Activated CD4-positive, alpha-beta T cell treated with anti-CD3 and anti-CD28 coated beads, Interleukin-2, Interleukin-4, amounts not matched to agents 100 ng/mL and 50 ng/mL, durations not matched to agents 16 hours and 8 hours (primary cell): ENCODE data around the gene RHOU.
A peak's percentile ranks its signal among the peaks of the same experiment; 100 is the strongest.
"Not testable (repeated sequence)": the region's sequence is repeated elsewhere in the genome, so short reads cannot be mapped to it uniquely, and the experiment has no call there.

Source experiments
- DNase-seq: peaks from one replicate; pipeline ENCODE4 v3.0.0-alpha.2; 2020; ENCODE audit warnings: low spot score

Gene RHOU

DNA sequence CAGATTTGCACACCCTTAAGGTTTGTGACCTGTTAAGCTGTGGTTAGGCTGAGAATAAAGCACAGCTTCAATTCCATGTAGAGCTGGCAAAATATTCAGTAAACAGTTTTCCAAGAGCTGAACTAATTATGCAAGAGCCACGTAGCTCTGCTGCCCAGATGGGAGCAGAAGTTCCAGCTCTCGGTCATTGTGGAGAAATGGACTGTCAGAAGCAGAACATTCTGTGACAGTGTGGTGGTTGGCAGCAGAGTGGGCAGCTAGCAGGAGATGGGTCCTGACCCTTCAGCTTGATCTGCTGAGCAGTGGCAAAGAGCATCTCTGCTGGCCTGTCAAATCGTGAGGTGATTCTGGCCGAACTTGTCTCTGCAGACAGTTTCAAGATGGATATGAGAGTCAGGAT, 23.2 kb downstream of the RHOU start:
- DNase-seq = no peak

DNA sequence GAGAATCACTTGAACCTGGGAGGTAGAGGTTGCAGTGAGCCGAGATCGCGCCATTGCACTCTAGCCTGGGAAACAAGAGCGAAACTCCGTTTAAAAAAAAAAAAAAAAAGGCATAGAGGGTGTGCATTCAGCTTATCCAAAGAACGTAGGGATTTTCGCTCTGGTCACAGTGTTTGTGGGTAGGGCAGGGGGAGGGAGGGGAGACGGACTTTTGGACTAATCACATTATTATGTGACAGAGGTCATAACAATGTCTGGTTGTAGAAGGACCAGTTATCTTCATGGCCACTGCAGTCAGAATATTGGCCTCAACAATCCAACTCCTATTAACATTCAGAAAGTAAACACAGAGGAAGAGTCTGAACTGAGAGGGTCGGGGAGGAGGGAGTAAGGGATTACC, 25.7 kb downstream of the RHOU start:
- no peak for DNase-seq

- DNase-seq = no peak
Measured at GRCh38 chr1:228763561-228763960, 28.3 kb downstream of the RHOU start.

- DNase-seq = peak; percentile 45
Measured at GRCh38 chr1:228765168-228765946, 30.1 kb downstream of the RHOU start.

GRCh38 chr1:228766788-228767187, 31.5 kb downstream of the RHOU start:
- DNase-seq = no peak

- no peak for DNase-seq
Measured at GRCh38 chr1:228767636-228768354, 32.5 kb downstream of the RHOU start.

- DNase-seq = no peak
Measured at GRCh38 chr1:228768355-228769000, 33.2 kb downstream of the RHOU start.

DNA sequence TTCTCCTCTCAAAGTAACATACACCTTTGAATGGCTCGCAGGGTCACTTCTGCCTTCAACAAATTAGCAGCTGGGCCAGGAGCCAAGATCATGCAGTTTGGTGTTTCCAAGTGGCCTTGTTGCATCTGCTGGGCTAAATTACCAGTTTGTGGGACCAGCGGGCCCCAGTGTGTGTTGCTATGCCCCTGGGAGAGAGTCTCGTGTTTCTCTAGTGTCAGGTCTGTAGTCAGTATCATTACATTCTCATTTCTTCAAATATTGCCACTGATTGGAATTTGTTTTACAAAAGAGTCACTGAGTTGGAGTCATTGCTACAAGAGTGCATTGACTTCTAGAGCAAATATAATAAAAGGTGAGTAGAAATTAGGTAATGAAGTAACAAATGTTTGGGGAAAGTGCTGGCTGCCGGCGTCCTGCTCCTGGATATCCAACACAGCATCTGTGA, 35.5 kb downstream of the RHOU start:
- DNase-seq = no peak

GRCh38 chr1:228772516-228773212, 37.4 kb downstream of the RHOU start:
- no peak for DNase-seq

DNA sequence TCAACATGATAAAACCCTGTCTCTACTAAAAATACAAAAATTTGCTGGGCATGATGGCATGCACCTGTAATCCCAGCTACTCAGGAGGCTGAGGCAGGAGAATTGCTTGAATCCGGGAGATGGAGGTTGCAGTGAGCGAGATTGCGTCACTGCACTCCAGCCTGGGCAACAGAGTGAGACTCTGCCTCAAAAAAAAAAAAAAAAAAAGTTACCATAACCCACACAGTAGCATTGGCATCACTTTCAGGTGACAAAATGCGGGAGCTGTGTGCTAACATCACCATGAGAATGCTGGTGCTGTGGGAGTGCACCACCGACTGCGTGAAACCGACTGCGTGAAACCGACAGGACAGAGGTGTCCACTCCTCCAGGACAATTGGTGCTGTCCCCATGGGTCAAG, 40.7 kb downstream of the RHOU start:
- DNase-seq = not testable (repeated sequence)

DNA sequence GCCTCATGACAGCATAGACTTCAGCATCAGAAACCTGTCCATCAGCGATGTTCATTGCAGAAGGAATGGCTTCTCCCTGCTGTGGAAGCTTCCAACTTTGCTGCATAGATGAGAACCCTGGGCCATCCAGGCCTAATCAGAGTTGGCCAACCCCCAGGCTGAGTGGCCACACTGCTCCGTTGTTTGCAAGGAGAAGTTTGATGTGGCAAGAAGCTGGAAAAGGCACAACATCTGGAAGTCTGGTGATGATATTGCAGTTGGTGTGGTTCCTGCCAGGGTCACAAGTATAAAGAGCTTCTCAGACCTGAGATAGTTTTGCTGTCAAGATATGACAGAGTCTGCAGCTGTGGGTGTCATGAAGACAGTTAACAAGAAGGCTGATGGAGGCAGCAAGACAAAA, 41.2 kb downstream of the RHOU start:
- no peak for DNase-seq

- no peak for DNase-seq
Measured at GRCh38 chr1:228777236-228777635, 42.0 kb downstream of the RHOU start.

- no peak for DNase-seq
Measured at GRCh38 chr1:228778026-228778425, 42.7 kb downstream of the RHOU start.

DNA sequence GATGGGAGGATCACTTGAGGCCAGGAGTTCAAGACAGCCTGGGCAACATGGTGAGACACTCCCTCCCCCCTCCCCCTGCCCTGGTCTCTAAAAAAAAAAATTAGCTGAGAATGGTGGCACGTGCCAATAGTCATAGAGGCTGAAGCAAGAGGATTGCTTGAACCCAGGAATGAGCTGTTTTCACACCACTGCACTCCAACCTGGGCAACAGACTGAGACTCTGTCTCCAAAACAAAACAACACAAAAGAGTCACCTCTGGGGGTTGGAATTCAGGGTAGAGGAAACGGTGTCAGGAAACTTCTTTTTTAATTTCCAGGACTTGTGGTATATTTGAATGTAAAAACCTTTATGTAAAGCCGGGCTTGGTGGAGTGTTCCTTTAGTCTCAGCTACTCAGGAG, 43.2 kb downstream of the RHOU start:
- no peak for DNase-seq

DNA sequence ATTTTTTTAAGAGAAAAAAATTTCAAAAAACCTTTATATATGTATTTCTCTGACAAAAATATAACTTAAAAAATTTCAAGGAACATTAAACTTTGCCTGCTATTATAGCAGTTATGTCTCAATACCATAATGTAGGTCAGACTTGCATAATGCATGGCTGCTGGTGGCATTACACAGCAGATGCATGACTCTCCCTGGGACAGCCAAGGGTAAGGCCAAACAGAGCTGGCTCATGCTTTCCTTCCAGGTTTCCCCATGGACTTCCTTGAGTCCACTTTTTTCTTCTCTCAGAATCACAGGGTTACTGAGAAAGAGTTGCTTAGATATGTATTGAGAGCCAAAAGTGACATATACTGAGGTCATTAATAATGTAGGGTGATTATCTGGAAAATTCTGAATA, 43.7 kb downstream of the RHOU start:
- no peak for DNase-seq

DNA sequence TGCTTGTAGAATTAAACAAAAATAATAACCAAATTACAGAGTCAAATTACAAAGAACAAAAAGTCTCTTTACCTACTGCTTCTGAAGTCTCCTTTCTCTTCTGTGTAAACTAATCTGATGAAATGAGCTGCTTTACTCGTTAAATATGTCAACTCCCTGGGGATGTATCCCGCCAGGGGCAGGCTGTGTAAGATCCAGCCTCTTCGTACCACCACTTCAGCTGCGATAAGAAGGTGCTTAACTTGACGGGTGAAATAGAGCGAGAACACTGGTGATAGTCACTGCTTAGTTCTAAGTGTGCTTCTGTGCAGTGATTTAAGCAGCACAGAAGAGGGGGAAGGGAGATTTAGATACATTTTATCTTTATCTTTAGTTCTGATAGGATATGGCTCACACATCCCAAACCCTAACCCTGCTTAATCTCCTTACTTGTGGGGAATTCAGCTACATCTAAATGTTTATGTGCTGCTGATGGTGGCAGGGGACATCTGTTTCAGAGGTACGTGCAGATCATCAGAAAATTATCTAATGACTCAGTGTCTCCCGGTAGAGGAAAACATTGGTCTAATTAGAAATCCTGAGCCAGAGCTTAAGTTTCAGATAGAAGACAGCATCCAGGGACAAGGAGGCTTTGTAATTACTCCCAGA, 46.0 kb downstream of the RHOU start:
- DNase-seq = no peak

DNA sequence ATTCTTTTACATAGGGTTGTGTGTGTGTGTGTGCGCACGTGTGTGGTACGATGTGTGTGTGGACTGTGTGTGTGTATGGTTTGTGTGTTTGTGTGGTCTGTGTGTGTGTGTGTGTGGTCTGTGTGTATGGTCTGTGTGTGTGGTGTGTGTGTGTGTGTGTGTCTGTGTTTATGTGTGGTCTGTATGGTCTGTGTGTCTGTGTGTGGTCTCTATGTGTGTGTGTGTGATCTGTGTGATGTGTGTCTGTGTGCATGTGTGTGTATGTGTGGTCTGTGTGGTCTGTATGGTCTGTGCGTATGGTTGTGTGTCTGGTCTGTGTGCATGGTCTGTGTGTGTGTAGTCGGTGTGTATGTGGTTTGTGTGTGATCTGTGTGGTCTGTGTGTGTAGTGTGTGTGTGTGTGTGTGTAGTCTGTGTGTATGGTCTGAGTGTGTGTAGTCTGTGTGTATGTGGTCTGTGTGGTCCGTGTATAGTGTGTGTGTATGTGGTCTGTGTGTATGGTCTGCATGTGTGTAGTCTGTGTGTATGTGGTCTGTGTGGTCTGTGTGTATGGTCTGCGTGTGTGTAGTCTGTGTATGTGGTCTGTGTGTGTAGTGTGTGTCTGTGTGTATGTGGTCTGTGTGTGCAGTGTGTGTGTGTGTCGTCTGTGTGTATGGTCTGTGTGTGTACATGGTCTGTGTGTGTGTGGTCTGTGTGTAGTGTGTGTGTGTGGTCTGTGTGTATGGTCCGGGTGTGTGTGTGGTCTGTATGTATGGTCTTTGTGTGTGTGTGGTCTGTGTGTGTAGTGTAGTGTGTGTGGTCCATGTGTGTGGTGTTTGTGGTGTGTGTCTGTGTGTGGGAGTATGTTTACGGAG, 46.8 kb downstream of the RHOU start:
- no peak for DNase-seq

- DNase-seq = no peak
Measured at GRCh38 chr1:228782662-228783417, 47.6 kb downstream of the RHOU start.

GRCh38 chr1:228783418-228784040, 48.2 kb downstream of the RHOU start:
- no peak for DNase-seq

GRCh38 chr1:228784181-228784580, 48.9 kb downstream of the RHOU start:
- no peak for DNase-seq
